Putamen (tissue), 1 donor: ENCODE measurements around the gene NHERF2.
"Not testable (repeated sequence)": the region's sequence is repeated elsewhere in the genome, so short reads cannot be mapped to it uniquely, and the experiment has no call there.

Experiments used
- DNase-seq: peaks from one replicate; pipeline ENCODE4 v3.0.0-alpha.2; 2016; ENCODE audit warnings: low spot score

The NHERF2 gene

GRCh38 chr16:2007081-2007836, 19.4 kb upstream of the NHERF2 start:
- DNase-seq, result no peak

- no peak for DNase-seq
These were observed 18.6 kb upstream of the NHERF2 start for GRCh38 chr16:2008009-2008526.

GRCh38 chr16:2008631-2009163, 18.0 kb upstream of the NHERF2 start:
- DNase-seq, result no peak

- DNase-seq, result no peak
These were observed 17.5 kb upstream of the NHERF2 start for GRCh38 chr16:2009164-2009711.

GRCh38 chr16:2009791-2010510, 16.8 kb upstream of the NHERF2 start, which contains the start of gene ZNF598:
ZNF598 (minus strand) TSS chr16:2009821.
- DNase-seq, result peak; percentile 90

GRCh38 chr16:2011726-2012125, 15.0 kb upstream of the NHERF2 start:
- not testable (repeated sequence) for DNase-seq

- DNase-seq, result no peak
These were observed 13.2 kb upstream of the NHERF2 start for GRCh38 chr16:2013527-2013926.

- DNase-seq, result no peak
These were observed 11.4 kb upstream of the NHERF2 start for GRCh38 chr16:2015117-2015946.

GRCh38 chr16:2015947-2016208, 10.8 kb upstream of the NHERF2 start:
- no peak for DNase-seq

GRCh38 chr16:2016407-2016922, 10.2 kb upstream of the NHERF2 start:
- DNase-seq, result no peak

- no peak for DNase-seq
These were observed 7.2 kb upstream of the NHERF2 start, which contains the start of gene NPW for GRCh38 chr16:2019518-2019920. NPW (plus strand) TSS chr16:2019785.

GRCh38 chr16:2019921-2020831, 6.5 kb upstream of the NHERF2 start:
- no peak for DNase-seq

GRCh38 chr16:2022723-2023091, 4.0 kb upstream of the NHERF2 start:
- no peak for DNase-seq

- peak; percentile 84 for DNase-seq
These were observed 3.3 kb upstream of the NHERF2 start for GRCh38 chr16:2023092-2024031.

GRCh38 chr16:2024032-2024420, 2.7 kb upstream of the NHERF2 start:
- DNase-seq, result no peak

- DNase-seq, result no peak
These were observed 1.5 kb upstream of the NHERF2 start for GRCh38 chr16:2025251-2025650.

GRCh38 chr16:2025878-2026460, 733 bp upstream of the NHERF2 start:
- DNase-seq, result no peak

- DNase-seq, result no peak
These were observed 615 bp downstream of the NHERF2 start for GRCh38 chr16:2027024-2028010.
